NCI-H2029 treated with DMSO at 0.1 percent for 48 hours (cell line): ENCODE measurements around the gene SLC35G2.
A peak's percentile ranks its signal among the peaks of the same experiment; 100 is the strongest.
"Not testable (repeated sequence)": the region's sequence is repeated elsewhere in the genome, so short reads cannot be mapped to it uniquely, and the experiment has no call there.

Source experiments
- DNase-seq: peaks from one replicate; lab custom pipeline; 2025; lab: John Stamatoyannopoulos, UW

The SLC35G2 gene

DNA sequence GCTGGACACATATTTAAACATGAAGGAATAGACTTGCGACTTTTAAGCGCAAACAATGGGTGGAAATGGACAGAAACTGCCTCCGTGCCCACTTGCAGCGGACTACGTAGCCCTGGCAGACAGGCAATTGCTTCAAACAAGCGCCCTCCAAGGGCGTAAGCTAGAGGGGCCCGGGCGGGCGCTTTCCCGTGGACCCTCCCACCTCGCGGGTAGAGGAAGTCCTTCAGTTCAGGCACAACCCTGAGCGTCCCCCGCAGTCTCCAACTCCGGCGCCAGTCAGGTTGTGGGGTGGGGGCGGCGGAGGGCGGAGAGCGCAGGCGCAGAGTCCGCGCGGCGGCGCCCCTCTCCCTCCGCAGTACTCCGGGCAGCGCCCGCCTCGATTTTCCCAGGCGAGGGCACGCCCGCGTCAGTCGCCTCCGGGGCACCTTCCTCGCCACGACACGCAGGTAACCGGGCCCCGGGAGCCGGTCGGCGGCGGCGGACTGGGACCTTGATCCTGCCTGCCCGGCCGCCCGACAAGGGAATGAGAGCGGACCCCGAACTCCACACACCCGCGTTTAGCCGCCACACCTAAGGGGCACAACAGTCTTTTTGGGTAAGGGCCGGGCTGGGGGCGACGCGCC, at the start of gene SLC35G2:
TSS of gene SLC35G2 (plus strand) at position 358 of the 623 bp plus-strand sequence. CDS start 35,335 bp downstream, outside the sequence.
- DNase-seq: no peak

DNA sequence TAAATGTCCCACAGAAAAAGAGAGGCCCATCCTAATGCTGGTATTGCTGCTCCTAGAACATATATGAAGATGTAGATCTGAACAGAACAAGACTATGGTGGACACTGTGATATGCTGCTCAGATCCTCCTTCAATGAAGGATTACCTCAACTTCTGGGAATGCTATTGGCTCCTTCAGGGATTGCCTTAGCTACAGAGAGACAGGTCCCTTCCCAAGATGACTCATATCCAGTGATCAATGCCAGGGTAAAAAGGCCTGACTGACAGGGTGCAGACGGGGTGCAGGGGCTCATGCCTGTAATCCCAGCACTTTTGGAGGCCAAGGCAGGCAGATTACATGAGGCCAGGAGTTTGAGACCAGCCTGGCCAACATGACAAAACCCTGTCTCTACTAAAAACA, 46.2 kb upstream of the SLC35G2 start:
- DNase-seq: no peak

DNA sequence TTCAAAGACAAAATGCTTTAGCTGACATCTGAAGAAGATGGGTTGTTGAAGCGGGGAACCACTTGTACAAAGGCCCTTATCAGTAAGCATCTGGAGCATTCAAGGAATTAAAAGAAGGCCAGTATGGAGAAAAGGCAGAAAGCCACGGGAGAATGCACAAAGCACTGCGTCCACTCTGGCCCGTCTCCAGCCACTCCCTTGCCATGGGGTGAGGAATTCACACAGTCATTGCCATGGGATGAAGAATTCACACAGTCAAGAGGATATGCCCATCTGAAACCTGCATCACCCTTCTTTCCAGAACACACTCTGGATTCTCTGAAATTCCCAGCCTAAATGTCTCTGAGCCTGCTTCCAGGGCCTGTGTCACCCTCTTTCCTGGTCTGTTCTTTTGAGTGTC, 40.1 kb upstream of the SLC35G2 start:
- DNase-seq: no peak

DNA sequence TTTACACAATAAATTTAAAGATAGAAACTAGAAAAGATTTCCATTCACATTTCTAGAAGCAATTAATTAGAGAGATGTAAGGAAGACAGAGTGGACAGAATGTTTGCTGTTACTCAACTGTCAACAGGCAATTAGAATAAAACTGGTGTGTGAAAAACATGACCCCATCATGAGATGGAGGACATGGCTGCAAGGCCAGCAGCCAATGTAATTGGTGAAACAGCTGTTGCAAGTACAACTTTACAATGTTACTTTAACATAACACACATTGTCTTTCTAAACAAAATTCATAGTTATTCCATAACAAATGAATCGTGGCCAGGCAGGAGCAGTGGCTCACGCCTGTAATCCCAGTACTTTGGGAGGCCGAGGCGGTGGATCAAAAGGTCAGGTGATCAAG, 38.2 kb upstream of the SLC35G2 start:
- no peak for DNase-seq

DNA sequence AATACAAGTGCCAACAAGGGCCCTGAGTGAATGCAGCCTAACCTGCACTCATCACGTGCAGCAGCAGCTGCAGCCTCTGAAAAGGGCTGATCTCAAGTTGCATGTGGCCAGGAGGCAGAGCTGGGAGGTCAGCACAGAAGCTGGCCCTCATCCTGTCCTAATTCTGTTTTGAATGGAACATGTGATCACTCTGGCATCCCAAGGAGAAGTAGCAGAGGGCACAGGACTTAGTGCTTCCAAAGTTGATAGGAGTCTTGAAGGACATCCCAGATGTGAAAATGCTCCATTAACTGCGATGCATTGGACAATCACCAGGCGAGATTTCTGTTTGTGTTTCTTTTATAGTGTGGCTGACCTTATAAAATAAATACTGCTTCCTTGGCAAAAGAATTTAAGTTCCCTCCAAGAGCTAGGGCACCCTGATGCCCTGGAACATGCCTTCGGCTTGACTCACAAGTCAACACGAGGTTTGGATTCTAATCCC, 35.2 kb upstream of the SLC35G2 start:
- no peak for DNase-seq

DNA sequence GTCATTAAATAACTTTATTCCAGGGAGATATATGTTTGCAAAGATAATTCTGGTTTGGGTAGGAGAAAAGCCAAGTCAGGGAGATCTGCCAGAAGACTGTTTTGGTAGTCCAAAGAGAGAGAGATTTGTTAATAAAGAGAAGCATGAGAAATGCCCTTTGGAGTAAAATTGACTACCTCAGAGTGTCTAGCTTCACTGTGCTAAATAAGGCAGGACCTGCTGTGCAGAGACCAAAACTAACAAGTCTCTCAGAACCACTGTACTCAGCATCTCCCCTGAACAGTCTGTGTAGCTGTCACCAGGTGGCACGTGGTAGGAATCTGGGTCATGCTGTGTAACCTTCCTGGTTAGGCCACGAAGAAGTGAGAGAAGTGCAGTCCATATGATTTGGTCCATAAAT, 31.6 kb upstream of the SLC35G2 start:
- DNase-seq: no peak

DNA sequence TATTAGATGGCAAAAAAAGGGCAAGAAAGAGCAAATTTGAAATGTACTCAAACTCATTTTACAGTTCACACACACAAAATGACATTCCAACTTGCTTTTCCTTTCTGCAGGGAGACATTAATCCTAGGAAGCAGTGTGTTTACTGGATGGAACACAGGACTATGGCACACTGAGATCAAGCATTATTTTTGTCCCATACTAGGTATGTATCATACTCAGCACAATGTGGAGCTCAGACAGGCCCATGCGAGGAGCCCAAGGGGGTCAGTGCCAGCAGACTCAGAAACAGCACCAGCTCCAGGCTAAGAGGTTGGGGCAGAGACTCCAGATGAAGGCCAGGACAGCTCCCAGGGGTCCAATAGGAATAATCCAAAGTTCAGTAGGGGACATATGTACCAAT, 30.8 kb upstream of the SLC35G2 start:
- DNase-seq: no peak

DNA sequence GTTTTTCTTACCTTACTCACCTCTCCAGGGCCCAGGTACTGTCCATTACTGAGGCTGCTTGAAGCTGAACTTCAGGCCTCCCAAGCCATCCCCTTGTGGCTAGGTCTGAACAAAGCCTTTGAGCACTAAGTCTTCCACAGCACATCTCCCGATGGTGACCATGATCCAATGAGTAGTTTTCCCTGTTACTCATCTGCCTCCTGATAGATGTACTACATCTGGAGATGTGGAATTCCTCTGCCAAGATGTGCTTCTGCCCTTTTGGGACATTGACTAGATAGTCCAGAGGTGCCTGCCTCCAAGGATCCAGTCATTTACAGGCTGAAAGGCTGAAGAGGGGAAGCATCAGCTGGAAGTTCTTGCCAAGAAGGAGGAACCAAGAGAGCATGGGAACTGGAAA, 28.9 kb upstream of the SLC35G2 start:
- no peak for DNase-seq

DNA sequence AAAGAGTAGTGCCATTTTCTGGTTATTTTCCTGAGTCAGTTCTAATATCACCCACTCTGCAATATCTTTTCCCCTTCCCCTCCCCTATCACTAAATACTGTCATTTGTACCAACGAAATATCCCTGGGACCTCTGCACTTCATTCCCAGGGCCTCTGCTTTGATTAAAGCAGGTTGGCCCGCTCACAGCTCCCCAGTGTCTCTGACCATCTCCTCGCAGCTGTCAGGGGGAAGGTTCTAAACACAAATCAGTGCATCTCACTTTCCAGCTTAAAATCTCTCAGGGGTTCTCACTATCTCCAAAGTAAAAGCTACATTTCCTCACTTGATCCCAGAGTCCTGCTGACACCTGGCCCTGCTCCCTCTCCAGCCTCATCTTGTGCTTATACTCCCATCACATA, 28.1 kb upstream of the SLC35G2 start:
- DNase-seq: no peak

DNA sequence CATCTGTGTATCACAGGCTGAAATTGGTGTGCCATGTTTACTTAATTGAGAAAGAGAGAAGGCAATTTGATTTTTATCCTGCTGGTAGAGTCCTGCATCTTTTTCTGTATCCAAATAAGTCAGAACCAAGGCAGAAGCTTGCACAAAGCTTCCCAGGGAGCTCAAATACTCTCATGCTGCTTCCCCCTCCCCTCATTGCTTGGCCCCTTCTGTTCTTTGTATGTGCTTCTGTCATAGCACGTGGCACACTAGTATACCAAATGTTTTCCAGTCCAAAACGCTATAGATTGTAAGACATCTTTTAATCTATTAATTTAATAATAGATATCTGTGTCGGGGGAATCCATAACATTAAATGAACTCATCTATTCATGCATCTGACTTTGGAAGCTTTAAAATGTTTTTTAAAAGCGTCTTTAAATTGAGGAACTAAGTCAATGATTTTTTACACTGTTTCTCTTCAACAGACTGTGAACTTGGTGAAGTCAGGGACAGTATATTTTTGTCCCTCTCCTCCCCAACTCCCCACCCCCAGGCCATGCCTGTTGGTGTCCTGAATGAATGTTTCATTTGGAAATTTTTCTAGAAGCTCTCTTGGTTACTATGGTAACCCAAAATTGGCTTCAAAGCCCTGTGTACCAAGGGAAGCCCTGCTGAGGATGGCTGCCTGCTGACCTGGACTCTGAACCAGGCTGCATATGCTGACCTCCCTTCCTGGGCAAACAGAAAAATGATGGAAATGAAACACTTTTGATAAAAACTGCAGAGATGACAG, 26.2 kb upstream of the SLC35G2 start:
- DNase-seq: no peak

DNA sequence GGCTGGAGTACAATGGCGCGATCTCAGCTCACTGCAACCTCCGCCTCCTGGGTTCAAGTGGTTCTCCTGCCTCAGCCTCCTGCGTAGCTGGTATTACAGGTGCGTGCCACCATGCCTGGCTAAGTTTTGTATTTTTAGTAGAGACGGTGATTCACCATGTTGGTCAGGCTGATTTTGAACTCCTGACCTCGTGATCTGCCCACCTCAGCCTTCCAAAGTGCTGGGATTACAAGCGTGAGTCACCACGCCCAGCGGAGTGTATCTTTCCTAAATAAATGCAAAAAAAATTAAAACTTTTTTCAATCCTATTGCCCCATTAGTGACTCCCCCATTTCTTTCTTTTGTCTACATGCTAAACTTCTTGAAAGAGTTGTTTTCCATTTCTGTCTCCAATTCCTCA, 17.8 kb upstream of the SLC35G2 start:
- not testable (repeated sequence) for DNase-seq

DNA sequence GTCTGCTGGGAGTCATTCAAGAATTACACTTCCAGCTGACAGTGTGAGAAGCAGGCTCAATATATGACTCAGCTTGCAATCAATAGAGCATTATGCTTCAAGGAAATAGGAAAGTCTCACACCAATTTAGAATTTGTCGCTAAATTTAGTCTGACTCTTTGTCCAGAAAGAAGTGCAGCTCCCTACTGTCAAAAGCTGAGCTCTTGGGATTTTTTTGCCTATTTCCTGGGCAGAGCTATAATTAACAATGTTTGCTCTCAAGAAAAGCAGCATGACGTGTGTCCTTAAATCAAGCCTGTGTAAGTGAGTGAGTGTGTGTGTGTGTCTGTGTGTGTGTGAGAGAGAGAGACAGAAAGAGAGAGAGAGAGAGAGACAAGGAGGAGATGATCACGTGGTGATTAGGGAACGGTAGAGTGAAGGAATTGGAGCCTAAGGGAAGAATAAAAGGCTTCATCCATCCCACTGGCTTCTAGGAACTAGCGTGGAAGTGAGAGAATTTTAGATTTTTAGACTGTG, 16.4 kb upstream of the SLC35G2 start:
- DNase-seq: peak; percentile 39

DNA sequence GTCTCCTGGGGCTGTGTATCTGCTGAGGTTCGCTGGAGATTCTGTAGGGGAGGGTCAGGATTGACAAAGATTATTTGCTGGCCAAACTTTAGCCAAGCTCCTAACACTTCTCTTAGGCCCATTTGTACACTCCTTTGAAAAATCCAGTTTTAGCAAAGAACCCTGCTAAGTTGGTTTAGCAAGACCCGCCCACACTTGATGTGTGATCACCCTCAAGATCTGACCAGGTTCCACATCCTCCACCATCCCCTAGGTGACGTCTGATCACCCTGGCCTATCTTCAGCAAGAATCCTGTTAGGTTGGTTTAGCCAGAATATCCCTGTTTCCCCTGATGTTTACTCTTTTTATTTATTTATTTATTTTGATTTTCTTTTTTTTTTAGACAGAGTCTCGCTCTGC, 14.8 kb upstream of the SLC35G2 start:
- DNase-seq: no peak

DNA sequence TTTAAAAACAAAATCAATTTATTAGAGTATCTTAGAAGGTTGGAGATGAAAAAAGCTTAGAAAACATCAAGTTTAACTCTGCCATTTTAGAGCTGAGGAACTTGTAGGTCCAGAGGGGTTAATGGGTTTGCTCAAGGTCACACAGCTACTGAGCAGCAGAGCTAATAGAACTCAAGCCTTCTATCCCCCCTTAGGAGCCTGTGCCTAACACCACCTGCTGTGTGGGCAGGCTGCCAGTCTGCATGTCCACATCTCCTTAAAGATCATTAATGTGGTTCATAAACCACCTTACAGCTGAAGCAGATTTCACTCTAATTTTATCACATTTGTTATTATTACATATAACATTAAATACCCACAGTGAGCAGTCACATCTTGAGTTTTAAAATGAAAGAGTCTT, 14.1 kb upstream of the SLC35G2 start:
- peak; percentile 17 for DNase-seq

DNA sequence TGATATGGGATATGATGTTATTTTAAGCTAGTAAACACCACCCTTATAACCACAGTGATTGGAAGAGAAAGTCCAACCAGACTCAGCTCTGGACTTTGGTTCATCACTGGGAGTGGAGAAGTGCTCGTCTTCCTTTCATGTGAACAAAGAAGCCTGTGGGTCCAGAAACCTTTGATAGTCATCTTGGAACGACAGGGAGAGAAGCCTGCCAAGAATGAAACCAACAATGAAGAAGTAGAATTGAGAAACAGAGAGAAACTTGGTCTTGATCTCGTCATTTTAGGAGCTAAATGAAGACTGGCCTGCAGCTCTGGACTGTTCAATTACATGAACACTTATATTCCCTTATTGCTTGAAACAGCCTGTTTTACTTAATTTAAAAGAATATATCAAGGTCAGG, 13.1 kb upstream of the SLC35G2 start:
- DNase-seq: no peak

DNA sequence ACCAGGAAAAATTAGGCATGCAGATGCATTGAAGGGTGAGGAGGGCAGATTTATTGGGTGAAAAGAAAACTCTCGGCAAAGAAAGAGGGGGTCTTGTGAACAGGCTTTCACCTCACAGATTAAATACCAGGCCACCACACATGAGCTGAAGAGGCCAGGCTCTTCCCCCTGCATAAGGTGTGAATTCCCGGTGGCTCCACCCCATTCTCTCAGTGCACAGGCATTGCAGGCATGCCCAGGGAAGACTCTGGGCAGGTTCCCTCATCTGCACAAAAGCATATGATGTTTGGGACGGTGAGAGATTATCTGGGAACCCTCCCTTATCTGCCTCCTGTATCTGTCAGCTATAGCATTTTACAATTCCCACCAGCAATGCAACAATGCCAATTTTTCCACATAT, 7.2 kb upstream of the SLC35G2 start:
- no peak for DNase-seq

DNA sequence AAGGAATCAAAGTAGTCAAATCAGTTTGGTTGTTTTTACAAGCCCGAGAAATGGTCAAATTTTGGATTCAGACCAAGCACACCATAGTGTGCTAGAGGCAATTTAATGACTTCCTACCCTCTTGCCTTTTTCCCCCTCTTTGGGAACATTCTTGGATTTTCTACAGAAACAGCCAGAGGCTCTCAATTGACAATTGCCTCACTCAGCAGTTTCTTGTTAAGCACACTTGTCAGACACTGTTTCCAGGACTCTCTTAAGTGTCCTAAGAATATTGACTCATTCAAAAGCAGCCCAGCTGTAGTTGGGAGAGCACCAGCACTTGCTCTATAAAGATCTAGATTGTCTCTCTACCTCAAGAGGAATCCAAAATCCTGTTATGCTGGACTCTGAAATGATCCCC, 1.5 kb upstream of the SLC35G2 start:
- DNase-seq: no peak

DNA sequence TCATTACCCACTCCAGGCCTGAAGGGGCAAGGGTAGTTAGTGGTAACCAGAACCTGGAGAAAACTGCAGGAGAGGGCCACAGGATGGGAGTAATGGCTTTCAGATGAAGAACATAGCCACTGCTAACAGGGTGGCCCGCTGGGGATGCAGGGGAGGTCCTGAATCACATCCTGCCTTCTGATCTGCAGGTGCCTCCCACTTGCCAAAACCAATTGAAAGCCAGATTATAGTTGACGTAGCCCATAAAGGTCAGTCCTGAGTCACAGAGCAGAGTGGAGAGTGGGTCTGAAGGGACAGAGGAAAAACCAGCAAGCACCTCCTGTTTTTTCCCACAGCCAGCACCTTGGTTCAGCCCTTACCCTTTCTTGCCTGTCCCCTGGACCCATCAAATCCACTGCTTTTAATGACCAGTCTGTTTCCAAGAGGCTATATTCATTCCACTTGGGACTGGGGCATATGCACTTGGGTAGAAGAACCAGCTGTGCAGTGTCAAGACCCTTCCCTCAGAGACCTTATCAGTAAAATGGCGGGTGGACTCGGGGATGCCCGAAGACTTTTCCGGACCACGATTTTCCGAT, 646 bp upstream of the SLC35G2 start:
- no peak for DNase-seq

DNA sequence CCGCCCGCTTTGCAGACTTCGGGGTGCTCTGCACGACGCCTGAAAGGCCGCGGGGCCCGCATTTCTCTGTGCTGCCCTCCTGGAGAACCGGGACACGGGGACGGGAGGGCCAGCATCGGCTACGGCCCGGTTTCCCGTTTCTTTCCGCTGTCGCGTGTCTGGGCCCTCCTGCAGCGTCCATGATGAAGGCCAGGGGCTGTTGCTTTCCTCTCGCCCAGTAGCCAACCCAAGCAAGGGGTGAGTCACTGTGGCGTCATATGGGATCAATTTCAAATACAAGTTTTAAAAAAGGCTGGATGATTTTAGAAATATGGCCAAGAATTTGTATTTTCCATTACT, 435 bp downstream of the SLC35G2 start:
- DNase-seq: peak; percentile 37

DNA sequence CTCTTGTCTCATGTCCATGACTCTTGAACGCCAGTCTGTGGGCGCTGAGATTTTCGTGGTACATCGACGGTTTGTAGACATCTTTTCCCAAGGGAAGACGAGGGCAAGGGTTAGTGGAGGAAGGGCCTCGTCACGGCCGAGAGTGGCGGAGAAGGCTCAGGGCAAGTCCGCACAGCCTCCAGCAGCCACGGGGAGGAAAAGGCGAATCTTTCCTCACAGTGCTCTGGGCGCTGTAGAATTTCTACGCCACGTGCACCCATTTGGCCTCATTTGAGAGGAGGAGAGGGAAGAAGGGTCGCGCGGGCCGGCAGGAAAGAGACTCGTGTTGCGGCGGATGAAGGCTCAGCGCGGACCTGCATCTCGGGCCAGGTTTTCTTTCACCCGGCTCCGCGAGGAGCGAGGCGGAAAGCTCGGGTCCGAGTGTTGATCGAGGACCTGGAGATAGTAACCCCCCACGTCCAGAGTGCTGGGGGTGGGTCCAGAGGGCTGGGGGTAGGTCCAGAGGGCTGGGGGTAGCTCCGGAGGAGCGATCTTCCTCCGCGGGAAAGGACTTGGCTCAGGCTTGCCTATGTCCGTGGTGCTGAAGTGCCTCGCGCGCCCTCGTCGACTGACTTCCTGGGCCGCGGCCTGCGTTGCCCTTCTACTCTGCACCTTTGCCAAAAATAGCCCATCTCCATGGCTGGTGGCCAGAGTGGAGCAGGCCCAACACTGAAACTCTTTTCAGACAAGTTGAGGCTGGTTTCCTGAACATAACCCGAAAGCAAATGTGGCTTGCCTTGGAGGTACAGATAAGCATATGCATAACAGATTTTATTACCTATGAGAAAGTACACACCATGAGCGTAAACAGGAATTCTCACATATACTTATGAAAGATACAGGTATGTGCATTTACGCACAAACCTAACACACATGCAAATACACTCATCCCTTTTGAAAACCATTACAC, 1.1 kb downstream of the SLC35G2 start:
- DNase-seq: peak; percentile 51

DNA sequence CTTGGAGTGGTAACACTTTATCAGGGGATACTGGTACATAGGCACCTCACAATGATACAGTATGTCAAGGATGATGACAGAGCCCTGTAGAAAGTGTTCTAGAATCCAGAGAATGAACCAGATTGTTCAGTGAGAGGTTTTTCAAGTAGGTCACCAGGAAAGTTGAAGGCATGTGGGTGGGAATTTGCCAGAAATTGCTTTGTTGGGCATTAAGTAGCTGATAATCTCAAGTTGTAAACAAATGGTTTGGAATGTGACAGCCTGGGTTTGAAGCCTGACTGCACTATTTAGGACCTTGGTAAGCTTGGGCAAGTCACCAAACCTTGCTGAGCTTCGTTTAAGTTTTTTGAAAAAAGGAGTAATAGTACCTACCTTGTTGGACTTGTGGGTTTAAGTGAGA, 12.5 kb downstream of the SLC35G2 start:
- no peak for DNase-seq
